Activated naive CD4-positive, alpha-beta T cell treated with anti-CD3 and anti-CD28 coated beads, Interleukin-2, amount 50 U/mL, for 24 hours (primary cell): ENCODE data around the gene LILRB5.
A peak's percentile ranks its signal among the peaks of the same experiment; 100 is the strongest.
"Not testable (repeated sequence)": the region's sequence is repeated elsewhere in the genome, so short reads cannot be mapped to it uniquely, and the experiment has no call there.

Source experiments
- H3K27ac Mint-ChIP-seq: one replicate; pipeline ENCODE4 v1.8.0; 2021; ENCODE audit warnings: mild to moderate bottlenecking, mixed read lengths
- H3K27me3 Mint-ChIP-seq: one replicate; pipeline ENCODE4 v1.8.0; 2021; ENCODE audit warnings: mixed read lengths
- H3K36me3 Mint-ChIP-seq: one replicate; pipeline ENCODE4 v1.8.0; 2021; ENCODE audit warnings: mixed read lengths
- H3K4me1 Mint-ChIP-seq: one replicate; pipeline ENCODE4 v1.8.0; 2021; ENCODE audit warnings: mixed read lengths
- H3K4me3 Mint-ChIP-seq: one replicate; pipeline ENCODE4 v1.8.0; 2021; ENCODE audit warnings: mild to moderate bottlenecking, mixed read lengths
- H3K9me3 Mint-ChIP-seq: one replicate; pipeline ENCODE4 v1.8.0; 2021; ENCODE audit warnings: mixed read lengths

The LILRB5 gene

GRCh38 chr19:54280441-54280840 lies 23.4 kb upstream of the LILRB5 start:
- not testable (repeated sequence) for H3K4me3 Mint-ChIP-seq, H3K4me1 Mint-ChIP-seq, H3K36me3 Mint-ChIP-seq, H3K9me3 Mint-ChIP-seq, H3K27ac Mint-ChIP-seq
- H3K27me3 Mint-ChIP-seq, result peaks cover 22% of the 10 kb centered on the region

- H3K36me3 Mint-ChIP-seq, H3K27ac Mint-ChIP-seq: not testable (repeated sequence)
- H3K27me3 Mint-ChIP-seq, result peaks cover 22% of the 10 kb centered on the region
Measured at GRCh38 chr19:54280025-54280424, 23.0 kb upstream of the LILRB5 start.

DNA sequence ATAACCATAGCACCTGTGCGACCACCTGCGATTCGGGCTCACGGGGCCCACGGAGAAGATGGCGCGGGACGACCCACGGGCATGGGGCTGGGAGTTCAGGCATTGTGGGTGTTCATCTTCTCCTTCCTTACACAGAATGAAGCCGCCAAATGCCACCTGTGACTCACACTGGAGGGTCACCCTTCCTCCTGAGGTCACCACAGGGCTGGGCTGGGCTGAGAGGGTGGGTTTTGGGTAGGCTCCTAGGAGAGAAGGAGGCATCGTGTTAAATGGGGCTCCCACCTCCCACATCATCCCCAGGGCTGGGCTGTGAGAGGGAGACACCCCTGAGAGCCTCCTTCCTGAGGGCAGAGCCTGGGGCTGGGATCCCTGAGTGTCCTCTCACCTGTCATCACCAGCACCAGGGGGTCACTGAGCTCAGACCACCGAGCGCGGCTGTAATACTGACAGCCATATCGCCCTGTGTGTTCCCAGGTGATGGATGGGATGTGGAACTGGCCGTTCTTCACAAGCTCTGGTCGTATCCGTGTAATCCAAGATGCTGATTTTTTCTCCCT lies 22.4 kb upstream of the LILRB5 start:
- Mint-ChIP-seq H3K4me1 (no peaks in the 10 kb centered on the region), H3K9me3 (no peaks in the 10 kb centered on the region), H3K4me3 (no peak overlapping the region), H3K27me3 (peaks cover 22% of the 10 kb centered on the region), H3K36me3 (no peaks in the 10 kb centered on the region), H3K27ac (no peak overlapping the region)

More at GRCh38 chr19:54280025-54280424, 23.0 kb upstream of the LILRB5 start:
- not testable (repeated sequence) for H3K4me3 Mint-ChIP-seq, H3K4me1 Mint-ChIP-seq, H3K9me3 Mint-ChIP-seq

DNA sequence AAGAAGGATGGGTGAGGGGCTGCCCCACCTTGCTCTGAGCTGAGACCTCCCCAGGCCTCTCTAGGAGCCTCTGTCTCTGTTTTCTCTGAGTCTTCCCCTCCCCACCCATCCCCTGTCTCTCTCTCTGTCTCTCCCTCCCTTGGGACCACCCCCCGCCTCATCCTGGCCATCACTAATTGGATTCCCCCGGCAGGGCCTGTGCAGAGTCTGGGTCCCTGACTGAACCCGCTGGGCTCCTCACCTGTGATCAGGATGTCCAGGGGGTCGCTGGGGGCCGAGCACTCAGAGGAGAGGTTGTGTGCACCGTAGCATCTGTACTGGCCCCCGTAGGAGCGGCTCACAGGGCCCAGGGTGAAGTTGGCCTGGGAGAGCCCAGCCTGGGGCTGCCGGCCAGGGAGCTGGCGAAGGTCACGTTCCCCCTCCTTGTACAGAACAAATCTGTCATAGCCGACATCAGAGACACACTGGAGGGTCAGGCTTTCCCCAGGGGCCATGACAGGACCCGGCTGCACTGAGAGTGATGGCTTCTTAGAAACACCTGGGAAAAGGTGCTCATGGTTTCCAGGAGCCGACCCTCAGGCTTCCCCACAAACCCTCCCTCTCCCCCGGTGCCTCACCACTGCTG lies 21.6 kb upstream of the LILRB5 start:
- peaks cover 25% of the 10 kb centered on the region for H3K27me3 Mint-ChIP-seq
- not testable (repeated sequence) for H3K4me3 Mint-ChIP-seq

GRCh38 chr19:54278056-54278455 lies 21.0 kb upstream of the LILRB5 start:
- not testable (repeated sequence) for H3K4me3 Mint-ChIP-seq, H3K4me1 Mint-ChIP-seq, H3K27ac Mint-ChIP-seq, H3K9me3 Mint-ChIP-seq, H3K36me3 Mint-ChIP-seq
- peaks cover 25% of the 10 kb centered on the region for H3K27me3 Mint-ChIP-seq

More for the DNA sequence above, 21.6 kb upstream of the LILRB5 start:
- H3K27ac Mint-ChIP-seq, H3K4me1 Mint-ChIP-seq, H3K36me3 Mint-ChIP-seq, H3K9me3 Mint-ChIP-seq: not testable (repeated sequence)

GRCh38 chr19:54277111-54277615 lies 20.1 kb upstream of the LILRB5 start:
- not testable (repeated sequence) for H3K9me3 Mint-ChIP-seq, H3K4me3 Mint-ChIP-seq, H3K4me1 Mint-ChIP-seq, H3K36me3 Mint-ChIP-seq, H3K27ac Mint-ChIP-seq
- peaks cover 23% of the 10 kb centered on the region for H3K27me3 Mint-ChIP-seq

DNA sequence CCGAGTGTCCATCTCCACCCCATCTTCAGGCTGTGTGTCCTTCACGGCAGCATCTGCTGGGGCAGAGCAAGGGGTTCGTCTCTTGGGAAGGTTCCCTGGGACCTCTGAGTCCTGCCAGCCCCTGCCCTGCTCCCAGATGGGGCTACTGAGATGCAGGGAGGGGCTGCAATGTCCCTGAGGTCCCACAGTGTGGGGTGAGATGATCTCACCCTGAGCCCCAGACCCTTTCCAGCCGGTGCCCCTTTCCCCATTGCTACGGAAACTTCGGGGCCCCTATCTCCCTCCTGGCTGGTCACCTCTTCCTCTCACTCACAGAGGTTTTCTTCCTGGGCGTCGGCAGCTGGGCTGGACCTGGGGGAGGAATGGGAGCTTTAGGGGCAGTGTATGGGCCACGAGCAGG lies 18.9 kb upstream of the LILRB5 start:
- Mint-ChIP-seq H3K4me1 (no peaks in the 10 kb centered on the region), H3K27me3 (peaks cover 18% of the 10 kb centered on the region), H3K27ac (no peak overlapping the region), H3K9me3 (no peaks in the 10 kb centered on the region), H3K4me3 (no peak overlapping the region), H3K36me3 (no peaks in the 10 kb centered on the region)

DNA sequence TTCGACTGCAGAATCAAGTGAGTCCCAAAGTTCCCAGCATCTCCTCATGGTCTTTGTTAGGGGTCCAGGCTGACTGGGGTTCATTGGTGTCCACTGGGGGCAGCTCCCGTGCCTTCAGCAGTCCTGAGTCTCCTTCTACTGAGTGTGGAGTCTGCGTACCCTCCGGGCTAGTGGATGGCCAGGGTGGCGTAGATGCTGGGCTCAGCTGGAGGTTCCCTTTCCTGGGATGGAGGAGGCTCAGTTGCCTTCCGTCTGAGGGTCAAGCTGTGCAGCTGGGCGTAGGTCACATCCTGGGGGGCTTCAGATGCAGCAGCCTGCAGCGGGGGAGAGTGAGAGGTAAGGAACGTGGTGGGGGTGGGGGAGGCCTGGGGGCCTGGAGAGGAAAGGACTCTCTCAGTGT lies 17.4 kb upstream of the LILRB5 start:
- not testable (repeated sequence) for H3K36me3 Mint-ChIP-seq, H3K4me3 Mint-ChIP-seq, H3K4me1 Mint-ChIP-seq, H3K27ac Mint-ChIP-seq, H3K9me3 Mint-ChIP-seq
- peaks cover 11% of the 10 kb centered on the region for H3K27me3 Mint-ChIP-seq

- Mint-ChIP-seq H3K4me1 (no peaks in the 10 kb centered on the region), H3K27me3 (peaks cover 9% of the 10 kb centered on the region), H3K4me3 (no peak overlapping the region), H3K9me3 (no peaks in the 10 kb centered on the region), H3K36me3 (no peaks in the 10 kb centered on the region), H3K27ac (no peak overlapping the region)
Measured at GRCh38 chr19:54273821-54274220, 16.7 kb upstream of the LILRB5 start.

DNA sequence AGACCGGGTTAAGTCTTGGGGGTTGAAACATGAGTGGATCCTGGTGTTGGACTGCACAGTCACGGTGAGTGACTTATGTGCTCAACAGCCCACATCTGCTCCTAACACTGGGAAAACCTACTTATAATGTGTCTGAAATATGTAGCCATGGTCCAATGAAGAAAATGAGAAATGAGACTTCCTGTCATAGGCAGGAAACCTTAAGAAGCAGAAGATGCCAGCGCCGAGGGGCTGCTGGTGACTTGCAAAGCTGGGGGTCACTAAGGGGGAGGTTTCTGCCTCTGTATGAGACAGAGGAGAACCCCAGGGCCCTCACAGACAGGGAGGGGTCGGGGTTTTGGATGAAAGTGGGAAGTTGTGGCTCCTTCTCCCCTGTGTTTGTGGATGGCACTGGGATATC lies 15.1 kb upstream of the LILRB5 start:
- H3K4me1 Mint-ChIP-seq, H3K36me3 Mint-ChIP-seq, H3K9me3 Mint-ChIP-seq, H3K4me3 Mint-ChIP-seq, H3K27me3 Mint-ChIP-seq: not testable (repeated sequence)
- H3K27ac Mint-ChIP-seq, result peak overlapping the region; percentile 46

GRCh38 chr19:54271587-54271986 lies 14.5 kb upstream of the LILRB5 start:
- not testable (repeated sequence) for H3K27me3 Mint-ChIP-seq, H3K4me1 Mint-ChIP-seq, H3K9me3 Mint-ChIP-seq, H3K4me3 Mint-ChIP-seq, H3K27ac Mint-ChIP-seq, H3K36me3 Mint-ChIP-seq

DNA sequence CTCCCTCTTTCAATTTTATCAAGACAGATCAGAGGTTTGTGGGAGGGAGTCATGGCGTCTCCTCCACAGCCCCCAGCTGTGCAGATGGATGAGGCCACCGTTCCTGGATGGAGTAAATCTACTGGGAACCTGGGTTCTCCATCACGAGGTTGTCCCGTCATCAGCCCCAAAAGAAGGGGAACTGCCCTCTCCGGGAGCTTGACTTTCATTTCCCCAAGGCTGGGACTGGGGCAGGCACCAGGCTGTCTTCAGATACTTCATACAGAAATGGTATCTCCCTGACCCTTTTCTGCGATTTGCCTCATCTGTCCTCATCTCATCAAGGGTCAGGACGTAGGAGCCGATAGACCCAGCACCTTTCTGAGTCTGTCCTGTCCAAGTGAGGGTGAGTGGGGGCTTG lies 14.0 kb upstream of the LILRB5 start:
- no peaks in the 10 kb centered on the region for H3K4me1 Mint-ChIP-seq

GRCh38 chr19:54268936-54269335 lies 11.9 kb upstream of the LILRB5 start:
- Mint-ChIP-seq H3K27ac (no peak overlapping the region), H3K4me1 (no peaks in the 10 kb centered on the region), H3K27me3 (peaks cover 6% of the 10 kb centered on the region), H3K4me3 (no peak overlapping the region), H3K9me3 (no peaks in the 10 kb centered on the region), H3K36me3 (no peaks in the 10 kb centered on the region)

More for the DNA sequence above, 14.0 kb upstream of the LILRB5 start:
- Mint-ChIP-seq H3K4me3 (no peak overlapping the region), H3K36me3 (no peaks in the 10 kb centered on the region), H3K9me3 (no peaks in the 10 kb centered on the region), H3K27me3 (peaks cover 9% of the 10 kb centered on the region), H3K27ac (no peak overlapping the region)

DNA sequence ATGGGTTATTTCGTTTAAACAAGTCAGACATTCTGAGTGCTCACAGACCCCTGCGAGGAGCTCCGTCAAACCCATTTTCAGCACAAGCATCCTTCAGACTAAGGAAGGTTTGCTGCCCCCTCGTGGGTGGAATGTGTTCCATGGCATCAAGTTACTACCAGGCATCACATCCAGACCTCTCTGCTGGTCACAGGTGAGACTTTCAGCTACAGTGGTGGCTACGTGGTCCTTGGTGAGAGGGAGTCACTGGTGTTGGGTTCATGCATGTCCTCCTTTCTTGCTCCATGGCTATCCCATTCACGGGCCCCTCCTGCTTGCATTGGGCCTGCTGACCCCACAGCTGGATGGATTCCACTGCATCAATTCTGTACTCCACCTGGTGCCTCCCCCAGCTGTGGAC lies 9.1 kb upstream of the LILRB5 start:
- Mint-ChIP-seq H3K27ac (no peak overlapping the region), H3K36me3 (no peaks in the 10 kb centered on the region), H3K4me3 (no peak overlapping the region), H3K4me1 (no peaks in the 10 kb centered on the region), H3K27me3 (peaks cover 2% of the 10 kb centered on the region), H3K9me3 (no peaks in the 10 kb centered on the region)

GRCh38 chr19:54262470-54262869 lies 5.4 kb upstream of the LILRB5 start:
- H3K4me3 Mint-ChIP-seq, result no peak overlapping the region
- no peaks in the 10 kb centered on the region for H3K4me1 Mint-ChIP-seq
- no peaks in the 10 kb centered on the region for H3K36me3 Mint-ChIP-seq
- H3K27ac Mint-ChIP-seq, result no peak overlapping the region
- H3K27me3 Mint-ChIP-seq, result no peaks in the 10 kb centered on the region
- H3K9me3 Mint-ChIP-seq, result no peaks in the 10 kb centered on the region

DNA sequence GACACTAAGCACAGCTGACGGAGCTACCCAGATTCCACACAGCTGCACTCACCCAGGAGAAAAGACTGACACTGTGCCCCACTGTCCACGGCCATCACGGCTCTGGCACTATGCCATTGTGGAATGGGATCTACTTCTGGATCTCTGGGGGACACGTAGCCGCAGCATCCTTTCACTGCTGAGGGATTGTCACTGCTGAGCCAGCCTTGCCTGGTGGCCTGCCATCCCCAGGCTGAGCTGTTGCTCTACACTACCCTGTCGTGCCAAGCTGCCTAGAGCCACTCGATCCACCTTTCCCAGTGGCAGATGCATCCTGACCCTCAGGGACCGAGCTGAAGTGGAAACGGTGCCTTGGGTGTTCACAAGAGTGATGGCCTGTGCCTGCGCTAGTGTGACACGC lies 5.0 kb upstream of the LILRB5 start:
- H3K9me3 Mint-ChIP-seq, result no peaks in the 10 kb centered on the region
- H3K4me3 Mint-ChIP-seq, result no peak overlapping the region
- H3K4me1 Mint-ChIP-seq, result no peaks in the 10 kb centered on the region
- H3K27me3 Mint-ChIP-seq, result no peaks in the 10 kb centered on the region
- H3K27ac Mint-ChIP-seq, result no peak overlapping the region
- H3K36me3 Mint-ChIP-seq, result no peaks in the 10 kb centered on the region
